NCI-H345 treated with DMSO at 0.1 percent for 48 hours (cell line): ENCODE results near the gene MYLK.
"Not testable (repeated sequence)": the region's sequence is repeated elsewhere in the genome, so short reads cannot be mapped to it uniquely, and the experiment has no call there.

Experiments
- DNase-seq: peaks from one replicate; lab custom pipeline; 2025; ENCODE audit not compliant: unreplicated experiment; lab: John Stamatoyannopoulos, UW

MYLK gene

DNA sequence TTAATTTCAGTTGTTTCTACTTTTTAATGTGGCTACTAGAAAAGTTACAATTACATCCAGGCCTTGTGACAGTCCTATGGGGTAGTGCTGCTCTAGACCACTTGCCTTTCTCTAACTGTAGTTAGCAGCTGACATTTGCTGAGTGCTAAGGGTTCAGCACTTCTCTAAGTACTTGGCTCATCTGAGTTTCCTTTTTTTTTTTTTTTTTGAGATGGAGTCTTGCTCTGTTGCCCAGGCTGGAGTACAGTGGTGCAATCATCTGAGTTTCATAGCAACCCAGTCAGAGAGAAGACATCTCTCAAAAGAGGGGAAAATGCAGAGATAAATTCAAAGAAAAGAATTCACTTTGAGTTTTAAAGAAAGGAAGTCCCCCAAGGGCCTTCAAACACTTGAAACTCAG lies 130.8 kb downstream of the MYLK start:
- no peak for DNase-seq

DNA sequence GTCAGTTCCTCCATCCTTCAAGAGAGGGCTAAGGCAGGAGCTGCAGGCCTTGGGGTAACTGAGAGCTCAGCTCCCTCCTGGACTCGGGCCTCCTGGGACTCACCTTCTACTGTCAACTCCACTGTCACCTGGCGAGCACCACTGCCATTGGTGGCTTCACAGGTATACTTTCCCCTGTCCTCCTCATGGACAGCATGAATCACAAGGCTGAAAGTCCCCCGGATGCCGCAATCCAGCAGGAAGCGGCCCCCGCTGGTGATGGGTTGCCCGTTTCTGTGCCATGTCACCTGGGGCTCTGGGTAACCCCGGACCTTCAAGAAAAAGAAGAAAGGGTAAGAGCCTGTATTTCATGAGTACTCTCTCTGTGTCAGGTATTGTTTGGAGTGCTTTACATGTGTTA lies 131.9 kb downstream of the MYLK start:
- DNase-seq: no peak

DNA sequence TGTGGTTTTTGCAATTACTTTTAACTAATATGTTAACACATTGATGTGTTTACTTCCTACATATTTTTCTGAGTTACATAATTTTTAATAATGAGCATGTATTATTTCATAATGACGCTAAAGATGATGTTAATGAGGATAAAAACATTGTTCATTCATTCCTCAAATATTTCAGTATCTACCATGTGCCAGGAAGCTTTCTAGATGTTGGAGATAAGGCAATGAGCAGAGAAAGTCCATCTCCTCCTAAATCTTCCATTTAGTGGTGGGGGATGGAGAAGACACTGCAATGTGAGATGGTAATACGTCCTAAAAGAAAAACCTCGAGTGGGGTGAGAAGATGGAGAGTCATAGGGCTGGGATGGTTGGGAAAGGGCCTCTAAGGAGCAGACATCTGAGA lies 132.7 kb downstream of the MYLK start:
- no peak for DNase-seq

DNA sequence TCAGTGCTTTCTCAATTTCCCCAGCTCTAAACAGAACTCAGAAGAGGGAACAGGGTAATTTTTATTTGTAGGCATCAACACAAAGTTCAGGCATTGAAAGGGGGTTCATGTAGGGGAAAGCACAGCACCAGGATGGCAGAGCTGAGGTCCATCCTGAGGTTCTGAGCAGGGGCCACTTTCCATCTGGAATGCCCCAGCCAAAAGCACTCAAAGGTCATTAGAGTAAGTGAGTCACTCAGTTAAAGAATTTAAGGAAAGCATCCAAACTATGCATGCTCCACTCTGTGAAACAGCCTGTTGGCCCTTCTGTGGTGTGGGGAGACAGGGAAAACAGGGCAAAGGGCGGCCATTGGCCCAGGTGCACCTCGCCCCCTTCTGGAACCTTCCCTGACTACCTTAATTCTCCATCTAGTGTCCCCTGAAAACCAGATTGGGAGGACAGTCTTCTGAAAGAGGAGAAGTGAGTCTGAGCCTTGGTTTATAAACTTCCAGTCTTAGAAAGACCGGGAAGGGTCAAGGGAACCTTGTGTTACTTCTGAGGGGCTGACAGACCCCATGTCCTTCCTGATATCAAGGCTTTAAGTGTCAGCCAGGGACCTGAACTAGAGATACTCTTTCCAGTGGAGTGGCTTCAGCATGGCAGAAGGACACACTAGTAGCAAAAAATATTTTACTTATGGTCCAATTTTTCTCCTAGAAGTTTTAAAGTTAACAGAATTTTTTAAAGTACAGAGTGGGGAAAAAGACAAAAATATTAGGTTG lies 133.3 kb downstream of the MYLK start:
- DNase-seq: no peak

DNA sequence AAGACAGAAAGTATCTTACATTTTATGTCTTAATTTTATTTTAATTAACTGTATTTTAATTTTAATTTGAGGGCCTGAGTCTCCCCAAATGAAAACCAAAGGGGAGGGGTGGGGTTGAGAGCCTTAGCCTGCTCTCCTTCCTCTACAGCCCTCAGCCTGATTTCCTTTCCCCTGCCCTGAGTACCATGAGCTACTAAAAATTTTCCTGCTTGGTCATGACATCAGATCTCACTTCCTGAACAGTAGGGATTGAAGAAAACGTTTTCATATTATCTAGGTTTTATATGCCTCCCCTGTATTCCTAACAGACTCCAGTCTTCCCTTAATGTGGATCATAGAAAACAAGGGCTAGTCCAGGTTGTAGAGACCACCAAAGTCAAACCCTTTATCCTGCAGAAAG lies 133.9 kb downstream of the MYLK start:
- DNase-seq: no peak

DNA sequence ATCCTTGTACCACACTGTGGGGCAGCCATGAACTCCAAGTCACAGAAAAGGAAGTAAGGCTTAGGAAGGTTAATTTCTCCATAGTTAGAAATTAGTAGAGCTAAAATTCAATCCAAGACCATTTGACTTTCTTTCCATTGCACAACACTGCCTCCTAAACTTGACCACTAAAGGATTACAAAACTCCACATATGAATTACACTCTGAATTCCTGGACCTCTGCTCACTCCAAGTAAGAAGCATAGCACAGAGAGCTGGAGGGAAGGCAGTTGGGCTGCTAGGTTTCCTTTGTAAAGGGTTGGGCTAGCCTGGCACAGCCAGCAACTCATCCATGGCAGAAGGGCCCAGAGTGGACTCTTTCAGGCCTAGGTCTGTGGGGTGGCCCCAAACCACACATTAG lies 134.4 kb downstream of the MYLK start:
- no peak for DNase-seq

DNA sequence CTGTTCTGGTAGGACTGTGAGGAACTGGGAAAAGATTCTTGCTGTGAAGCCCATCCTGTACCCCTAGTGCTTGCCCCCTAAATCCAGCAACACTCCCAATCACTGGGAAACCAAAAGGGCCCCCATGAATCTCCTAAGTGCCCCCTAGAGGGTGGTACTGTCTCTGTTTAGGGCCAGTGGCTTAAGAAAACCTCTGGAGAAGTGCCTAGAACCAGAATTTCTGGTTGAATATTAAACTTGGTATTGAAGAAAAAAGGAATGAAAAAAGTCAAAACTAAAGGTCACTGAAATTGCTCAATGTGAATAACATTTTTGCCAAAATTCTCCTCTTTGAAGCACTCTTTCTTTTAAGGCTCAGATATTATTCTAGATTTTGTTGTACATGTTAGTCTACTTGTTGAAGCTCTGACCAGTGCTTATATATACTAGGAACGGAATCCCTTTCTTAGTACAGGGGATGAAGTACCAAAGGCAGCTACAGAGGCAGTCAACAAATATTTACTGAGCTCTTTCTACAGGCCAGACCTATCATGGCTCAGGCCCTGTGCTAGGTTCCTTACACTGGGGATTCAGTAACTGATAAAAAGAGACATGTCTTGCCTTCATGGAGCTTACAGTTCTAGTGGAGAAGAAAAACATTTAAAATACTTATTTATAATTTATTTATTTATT lies 138.8 kb downstream of the MYLK start:
- no peak for DNase-seq

DNA sequence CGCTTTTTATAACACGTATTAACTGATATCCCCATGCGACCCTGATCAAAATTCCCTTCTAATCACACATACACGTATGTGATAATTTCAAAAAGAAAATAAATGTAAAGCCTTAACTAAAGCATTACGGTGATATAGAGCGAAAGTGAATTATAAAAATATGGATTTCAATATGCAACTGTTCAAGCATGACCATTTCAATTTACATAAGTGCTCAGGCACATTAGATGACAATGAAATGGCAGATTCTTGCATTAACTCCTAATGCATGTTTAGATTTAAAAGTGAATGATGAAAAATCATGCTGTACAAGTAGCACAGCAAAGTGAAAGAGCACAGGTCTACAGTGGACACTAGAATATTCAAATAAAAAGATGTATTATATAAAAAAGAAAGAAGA lies 140.1 kb downstream of the MYLK start:
- no peak for DNase-seq

DNA sequence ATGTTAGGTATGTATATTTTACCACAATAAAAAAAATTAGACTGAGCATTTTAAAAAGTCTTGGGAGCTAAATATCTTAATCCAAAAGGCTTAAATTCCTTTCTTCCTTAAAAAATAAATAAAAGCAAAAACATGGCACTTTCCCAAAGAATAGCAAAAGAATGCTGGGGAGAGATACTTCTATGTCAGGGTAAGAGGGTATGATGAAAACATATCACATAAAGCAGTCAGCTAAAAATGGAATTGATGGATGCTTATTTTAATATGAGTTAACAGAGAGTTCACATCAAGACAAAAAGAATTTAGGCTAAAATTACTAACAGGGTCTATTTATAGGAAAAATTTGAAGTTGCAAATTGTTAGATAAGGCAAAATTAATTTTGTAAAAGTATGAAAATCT lies 141.0 kb downstream of the MYLK start:
- no peak for DNase-seq

DNA sequence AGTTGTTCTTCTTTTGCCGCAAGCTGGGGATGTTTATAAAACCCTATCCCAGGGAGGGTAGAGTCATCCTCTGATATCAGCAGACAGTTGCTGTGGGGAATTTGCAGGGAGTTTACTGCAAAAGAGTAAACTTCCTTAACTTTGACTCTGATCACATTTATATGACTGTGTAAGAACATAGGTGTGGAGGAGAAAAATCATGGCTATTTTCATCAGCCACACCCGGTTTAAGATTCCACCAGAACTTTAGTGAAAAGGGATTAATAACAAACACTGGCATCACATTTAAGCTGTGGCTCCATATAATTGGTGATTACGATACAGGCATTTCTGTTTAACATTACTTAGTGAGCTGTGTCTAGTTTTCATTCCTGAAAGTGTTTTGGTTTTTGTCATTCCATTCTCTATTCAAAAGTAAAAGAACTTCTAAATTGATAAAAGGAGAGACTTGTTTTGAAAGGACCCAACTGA lies 143.1 kb downstream of the MYLK start:
- DNase-seq: no peak

DNA sequence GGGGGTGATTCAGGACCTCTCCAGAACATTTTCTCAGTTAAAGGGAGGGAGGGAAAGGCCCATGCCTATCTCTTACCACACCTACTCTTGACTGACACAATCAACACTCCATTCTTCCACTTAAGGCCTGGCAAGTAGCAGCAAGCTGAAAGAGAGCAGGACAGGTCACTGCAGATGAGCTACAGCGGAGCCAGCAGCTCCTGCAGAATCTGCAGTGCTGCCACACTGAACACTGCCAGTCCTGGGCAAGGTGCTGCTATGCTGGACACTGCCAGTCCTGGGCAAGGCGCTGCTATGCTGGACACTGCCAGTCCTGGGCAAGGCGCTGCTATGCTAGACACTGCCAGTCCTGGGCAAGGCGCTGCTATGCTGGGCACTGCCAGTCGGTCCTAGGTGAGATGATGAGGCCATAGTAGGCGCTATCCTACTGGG lies 143.7 kb downstream of the MYLK start:
- no peak for DNase-seq

DNA sequence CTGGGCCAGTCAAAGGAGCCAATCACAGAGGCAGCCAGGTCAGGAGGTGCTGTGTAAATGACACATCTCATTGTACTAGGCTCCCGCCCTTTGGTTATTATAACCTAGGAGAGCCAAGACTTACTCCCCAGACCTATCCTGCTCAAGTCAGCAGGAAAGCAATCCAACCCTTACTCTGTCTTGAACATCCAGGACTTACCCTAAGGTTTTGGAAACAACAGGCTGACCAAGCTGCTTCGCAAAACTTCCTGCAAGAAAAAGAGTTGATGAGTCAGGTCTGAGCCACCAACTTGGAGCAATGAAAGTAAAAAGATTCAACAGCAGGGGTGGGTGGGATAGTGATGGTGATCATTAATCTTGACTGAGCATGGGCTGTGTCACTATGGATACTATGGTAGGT lies 144.4 kb downstream of the MYLK start:
- DNase-seq: no peak

DNA sequence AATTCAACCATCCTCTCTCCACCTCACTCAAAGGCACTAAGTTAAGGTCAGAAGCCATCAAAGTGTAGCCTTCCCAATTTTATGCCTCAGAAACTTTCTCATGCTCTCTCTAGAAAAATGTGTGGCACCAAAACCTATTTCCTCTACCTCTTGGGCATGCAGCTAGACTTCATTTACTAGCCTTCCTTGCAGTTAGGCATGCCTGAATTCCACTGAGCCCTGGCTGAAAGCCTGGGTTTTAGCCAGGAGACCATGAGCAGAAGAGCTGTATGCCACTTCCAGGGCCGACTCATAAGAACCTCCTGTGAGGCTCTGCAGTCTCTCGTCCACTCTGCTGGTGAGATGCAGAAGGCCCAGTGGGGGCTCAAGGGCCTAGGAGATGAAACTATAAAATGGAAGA lies 145.0 kb downstream of the MYLK start:
- no peak for DNase-seq

DNA sequence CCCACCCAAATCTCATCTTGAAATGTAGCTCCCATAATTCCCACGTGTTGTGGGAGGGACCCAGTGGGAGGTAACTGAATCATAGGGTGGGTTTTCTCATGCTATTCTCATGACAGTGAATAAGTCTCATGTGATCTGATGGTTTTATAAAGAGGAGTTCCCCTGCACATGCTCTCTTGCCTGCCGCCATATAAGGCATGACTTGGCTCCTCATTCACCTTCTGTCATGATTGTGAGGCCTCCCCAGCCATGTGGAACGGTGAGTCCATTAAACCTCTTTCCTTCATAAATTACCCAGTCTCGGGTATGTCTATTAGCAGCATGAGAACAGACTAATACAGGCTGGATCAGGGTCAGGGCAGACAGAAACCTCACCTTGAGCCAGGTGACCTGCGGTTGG lies 145.6 kb downstream of the MYLK start:
- DNase-seq: not testable (repeated sequence)

DNA sequence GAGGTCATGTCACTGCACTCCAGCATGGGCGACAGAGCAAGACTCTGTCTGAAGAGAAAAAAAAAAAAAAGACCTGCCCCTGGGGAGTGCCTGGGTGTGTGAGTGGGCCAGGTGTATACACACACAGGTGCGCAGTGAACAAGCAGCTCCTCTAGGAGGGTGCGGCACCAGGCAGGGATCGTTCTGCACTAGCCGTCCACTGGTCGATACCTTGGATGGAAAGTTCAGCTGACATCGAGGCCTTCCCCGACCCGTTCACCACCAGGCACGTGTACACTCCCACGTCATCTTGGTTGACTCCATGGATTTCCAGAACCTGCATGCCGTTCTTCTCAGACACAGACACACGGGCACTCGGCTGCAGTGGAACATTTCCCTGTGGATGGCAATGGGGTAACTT lies 147.0 kb downstream of the MYLK start:
- DNase-seq: no peak

DNA sequence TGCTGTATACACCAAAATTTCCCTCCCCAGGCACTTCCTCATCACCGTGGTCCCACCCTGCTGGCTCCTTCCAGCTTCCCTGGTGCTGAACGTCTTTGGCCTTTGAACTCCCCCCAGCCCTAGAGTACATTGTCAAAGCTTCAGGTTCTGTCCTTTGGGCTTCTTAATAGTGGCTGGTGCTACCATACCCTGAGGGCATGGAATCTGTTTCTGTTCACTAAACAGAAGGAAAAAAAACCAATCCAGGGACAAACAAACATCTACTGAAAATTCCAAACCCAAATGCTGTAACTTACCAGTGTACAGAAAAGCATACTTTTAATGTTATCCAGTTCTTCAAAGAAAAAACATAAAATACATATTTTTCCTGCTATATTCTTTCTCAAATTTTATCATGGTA lies 148.7 kb downstream of the MYLK start:
- DNase-seq: no peak

DNA sequence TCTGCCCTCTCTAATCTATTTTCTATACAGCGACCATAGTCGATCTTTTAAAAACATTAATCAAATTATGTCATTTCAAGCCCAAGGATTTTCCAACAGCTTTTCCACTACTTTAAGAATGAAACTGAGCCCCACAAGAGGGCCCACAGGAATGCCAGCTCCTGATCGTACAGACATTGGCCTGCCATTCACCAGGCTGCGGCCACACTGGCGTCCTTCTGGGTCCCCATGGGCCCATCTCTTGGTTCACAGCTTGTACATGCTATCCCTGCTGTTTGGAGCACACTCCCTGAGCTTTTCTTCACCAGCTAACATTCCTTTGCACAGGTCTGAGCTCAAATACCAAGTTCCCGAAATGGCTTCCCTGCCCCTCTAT lies 149.6 kb downstream of the MYLK start:
- no peak for DNase-seq

DNA sequence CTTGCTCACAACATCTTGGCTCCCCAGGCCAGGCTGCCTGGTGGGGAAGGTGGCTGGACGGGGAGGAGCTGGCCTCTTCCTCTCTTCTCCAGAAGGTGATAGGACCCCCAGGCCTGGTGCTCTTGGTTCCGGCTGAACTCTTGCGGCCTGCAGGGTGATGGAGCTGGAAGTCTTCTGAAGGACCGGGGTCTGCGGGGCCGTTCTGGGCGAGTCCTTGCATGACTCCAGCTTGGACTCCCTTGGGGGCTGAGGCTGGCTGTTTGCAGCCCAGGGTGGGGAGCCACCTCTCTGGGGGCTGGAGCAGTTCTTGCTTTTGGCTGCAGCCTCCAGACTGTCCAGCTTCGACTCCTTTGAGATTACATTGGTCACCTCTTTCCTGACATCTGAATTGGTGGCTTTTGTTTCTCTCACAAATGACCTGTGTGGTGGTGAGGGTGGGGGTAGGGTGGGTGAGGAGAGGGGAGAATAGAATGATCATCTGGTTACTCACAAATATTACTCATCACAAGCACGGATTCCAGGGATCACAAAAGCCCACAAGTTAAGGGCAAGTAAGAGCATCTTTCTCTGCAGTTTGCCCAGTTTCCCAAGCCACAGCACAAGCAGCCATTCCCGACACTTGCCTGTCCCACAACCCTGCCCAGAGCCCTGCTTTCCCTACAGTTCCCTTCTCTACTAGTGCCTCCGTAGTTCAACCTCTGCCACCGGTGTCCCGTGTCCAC lies 150.2 kb downstream of the MYLK start:
- DNase-seq: no peak

DNA sequence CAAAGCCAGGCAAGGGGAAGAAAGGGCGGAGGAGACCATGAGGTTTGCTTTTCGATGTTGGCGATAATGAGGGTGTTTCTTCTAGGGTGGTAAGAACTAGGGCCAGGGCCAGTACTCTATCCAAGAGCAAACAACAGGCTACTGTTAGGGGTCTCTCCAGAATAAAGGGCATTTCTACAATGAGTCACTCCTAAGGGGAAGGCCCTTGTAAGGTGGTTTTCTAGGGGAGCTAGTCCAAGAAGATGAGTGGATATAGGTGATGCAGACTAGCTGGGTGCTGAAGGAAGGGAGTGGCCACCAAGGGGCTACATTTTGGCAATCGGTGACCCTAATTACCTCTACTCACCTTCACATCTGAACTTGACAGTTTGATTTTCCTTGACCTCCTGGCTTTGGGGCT lies 150.8 kb downstream of the MYLK start:
- DNase-seq: no peak

DNA sequence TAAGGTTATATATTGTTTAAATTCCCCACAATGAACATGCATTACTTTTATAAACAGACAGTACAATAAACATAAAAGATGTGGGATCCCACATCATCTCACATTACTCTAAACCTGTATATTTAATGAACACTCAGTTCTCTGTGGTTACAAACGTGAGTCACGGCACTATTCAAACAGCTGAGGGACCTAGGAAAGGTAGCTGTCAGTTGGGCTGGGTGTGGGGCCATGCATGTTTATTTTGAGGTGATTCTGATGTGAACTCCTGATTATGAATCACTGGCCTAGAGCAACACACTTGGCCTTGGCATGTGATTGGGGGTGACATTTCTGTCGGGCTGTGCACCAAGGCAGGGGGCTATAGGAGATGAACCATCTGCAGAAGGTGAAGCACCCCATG lies 151.7 kb downstream of the MYLK start:
- no peak for DNase-seq

DNA sequence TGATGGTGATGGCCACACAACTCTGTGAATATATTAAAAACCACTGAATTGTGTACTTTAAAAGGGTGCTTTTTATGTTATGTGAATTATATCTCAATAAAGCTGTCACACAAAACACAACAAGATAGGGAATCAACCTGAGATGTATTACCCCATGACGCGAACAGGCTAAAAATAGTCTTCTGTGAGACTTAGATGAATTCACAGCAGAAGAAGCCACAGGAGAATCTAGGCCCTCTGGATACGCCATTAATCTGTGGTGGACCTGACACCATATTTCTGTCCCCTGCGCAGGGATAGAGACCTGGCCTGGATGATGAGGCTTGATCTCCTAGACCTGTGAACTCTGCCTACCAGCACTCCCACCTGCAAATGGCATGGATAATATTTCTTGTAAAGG lies 153.3 kb downstream of the MYLK start:
- DNase-seq: no peak

DNA sequence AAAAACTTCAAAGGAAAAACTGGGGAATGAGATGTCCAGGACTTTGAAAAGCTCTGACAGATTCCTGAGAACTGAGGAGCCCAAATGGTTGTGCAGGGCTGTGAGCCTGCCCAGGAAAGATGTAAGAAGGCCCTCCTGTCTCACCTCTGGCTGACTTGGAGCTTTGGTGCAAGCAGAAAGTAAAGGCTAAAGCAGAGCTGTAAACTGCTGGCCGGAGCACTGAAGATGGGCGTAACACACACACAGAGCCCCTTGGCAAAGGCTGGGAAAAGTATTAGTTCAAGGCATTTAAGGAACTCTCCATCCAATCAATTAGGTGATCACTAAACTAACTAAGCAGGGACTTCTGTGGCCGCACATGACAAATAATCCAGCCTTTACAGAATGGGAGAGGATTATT lies 155.1 kb downstream of the MYLK start:
- DNase-seq: no peak
